GM18511 (cell line): ENCODE measurements around the gene ADRA2C.

Source experiments
- ATAC-seq: cut with Tn5 transposase; IDR thresholded peaks from one replicate; pipeline ENCODE4 v1.9.1; 2021; ENCODE audit warnings: mild to moderate bottlenecking, moderate library complexity; ENCODE audit not compliant: unreplicated experiment

ADRA2C gene

DNA sequence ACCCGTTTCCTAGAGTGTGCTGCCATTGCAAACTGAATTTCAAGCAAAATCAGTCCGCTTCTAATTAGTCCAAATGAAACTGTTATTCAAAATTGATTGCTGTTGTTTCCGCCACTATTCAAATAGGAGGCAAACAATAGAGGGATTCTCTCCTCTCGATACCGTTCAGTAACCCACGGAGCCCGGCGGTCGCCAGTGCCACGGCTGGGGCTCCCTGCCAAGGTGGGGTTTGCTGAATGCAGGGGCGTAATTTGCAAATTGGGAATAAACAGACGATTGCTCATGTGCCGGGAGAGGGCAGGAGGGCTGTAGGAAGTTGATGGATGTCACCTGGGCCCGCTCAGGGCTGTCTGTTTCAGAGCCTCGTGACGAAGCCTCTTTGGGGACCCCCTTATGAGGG lies 8.8 kb downstream of the ADRA2C start:
- ATAC-seq = no peak

DNA sequence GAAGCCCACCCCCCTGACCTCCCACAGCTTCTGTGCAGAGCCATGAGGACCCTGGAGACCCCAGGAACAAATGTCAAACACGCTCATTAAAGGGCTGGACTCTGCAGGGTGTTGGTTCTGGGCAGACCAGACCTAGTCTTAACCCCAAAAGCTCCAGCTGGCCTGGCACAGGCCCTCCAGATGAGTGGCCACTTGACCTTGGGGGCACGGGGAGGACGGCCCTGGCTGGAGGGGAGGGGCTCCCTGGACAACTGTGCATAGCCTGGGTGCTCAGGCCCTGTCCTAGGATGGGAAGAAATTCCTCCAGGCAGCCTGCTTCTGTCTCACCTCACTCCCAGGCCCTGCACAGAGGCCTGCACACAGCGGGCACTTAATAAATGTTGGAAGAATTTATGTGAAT lies 9.4 kb downstream of the ADRA2C start:
- ATAC-seq = no peak

DNA sequence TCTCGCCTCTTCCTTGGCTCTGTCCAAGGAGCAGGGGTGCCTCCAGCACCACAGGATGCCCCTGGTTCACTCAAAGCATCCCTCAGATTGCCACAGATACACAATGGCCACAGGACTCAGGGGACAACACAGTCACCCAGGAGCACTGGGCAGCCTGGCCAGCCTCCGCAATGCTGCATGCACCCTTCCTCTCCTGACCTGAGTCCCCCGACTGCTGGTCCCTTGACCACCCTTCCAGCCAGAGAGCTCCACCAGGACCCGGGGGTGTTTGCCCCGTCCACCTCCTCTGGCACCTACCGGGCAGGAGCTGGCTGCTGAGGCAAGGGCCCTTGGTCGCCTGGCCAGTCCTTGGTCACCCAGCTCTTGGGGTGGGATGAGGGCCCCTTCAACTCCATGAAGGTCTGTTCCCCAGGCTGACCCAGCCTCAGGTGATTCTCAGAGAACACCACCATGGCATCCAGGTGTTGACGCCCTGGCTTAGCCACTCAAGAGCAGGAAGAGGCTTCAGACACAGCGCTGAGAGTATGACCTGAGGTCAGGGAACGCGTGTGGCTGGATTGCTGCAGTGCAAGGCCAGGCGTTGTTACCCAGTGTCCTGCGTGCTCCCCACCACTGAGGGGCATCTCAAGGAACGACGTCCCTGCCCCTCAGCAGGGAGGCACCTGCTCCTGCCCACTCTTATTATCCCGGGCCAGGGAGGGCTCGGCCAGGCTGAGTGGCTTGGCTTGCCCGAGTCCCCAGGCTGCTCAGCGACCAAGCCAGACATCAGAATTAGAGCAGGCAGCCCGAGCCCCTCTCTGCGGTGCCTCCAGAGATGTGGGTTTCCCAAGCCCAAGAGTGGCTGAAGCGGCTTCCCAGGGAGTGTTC lies 10.2 kb downstream of the ADRA2C start:
- no peak for ATAC-seq

DNA sequence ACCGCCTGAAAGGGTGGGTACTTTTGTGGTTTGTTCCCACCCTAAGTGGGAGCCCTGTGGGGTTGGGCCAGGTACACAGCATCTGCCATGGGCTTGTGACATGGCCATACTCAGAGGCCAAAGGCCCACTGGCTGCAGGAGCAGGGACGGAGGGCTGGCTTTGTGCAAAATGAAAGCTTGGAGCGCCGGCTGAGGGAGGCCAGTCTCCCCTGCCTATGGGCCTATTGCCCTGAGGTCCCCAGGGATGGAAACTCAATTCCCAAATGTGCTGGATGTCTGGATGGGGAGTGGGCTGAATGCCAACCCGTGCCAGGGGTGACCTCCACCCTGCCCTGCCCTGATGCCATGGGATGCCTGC lies 10.8 kb downstream of the ADRA2C start:
- no peak for ATAC-seq

DNA sequence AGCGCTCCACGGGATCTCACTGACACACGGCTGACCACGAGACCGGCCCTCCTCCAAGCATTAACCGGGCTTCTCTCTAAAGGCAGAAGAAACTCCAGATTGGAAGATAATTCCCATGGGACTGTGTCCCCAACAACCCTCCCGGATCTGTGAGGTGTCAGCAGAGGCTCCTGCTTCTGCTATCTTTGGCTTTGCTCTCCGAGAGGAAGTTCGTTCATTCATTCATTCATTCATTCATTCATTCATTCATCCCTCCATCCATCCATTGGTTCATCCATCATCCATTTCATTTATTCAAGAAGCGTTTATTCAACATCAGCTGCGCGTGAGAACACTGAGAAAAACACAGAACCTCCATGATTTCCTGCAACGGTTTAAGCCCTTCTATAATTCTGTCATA lies 11.5 kb downstream of the ADRA2C start:
- ATAC-seq = no peak

DNA sequence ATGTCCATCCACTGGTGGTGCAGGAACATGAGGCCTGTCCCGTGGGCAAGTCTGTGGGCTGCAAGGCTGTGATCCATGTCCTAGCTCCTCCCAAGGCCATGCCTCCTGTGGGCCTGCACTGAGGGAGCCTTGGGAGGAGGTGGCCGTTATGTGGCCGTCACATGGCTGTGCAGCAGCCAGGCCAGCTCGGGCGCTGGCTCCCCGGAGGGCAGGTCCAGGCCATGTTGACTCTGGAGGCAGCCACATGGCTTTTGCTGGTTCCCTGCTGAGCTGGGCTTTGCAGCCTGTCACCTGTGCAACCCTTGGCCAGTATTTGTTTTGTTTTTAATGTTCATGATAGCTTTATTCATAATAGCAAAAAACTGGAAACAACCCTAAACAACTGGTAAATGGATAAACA lies 13.3 kb downstream of the ADRA2C start:
- ATAC-seq = no peak

DNA sequence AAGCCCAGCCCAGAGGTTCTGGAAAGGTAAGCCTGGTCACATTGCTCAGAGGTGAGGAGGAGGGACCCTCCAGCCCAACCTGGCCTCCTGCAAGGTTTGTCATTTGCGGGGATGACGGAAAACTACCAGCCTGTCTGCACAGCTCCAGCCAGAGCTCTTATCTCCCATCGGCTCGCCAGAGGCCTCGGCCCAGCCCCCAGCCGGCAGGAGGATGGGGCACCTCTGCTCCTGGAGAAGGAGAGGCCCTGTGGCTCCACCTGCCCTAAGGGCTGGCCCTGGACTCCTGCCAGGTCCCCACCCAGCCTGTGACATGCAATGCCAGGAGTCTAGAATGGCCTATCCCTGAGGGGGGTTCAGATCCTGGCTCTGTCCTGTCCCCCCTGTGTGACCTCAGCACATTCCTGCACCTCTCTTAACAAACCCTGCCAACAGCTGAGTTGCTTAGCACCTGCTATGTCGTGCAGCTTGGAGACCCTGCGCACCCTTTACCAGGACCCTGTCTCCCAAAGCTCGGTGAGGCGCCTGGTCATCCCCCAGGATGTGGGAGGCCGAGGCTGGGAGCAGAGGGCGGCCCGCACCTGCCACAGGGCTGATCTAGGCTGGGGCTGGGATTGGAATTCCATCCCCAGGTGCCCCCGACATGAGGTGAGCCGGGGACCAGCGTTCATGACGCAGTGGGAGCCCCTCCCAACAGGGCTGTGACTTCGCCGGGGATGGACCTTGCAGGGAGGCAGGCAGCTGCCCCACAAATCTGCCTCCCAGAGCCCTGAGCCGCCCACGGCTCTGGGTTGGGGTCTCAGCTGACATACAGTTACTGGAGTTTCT lies 14.4 kb downstream of the ADRA2C start:
- no peak for ATAC-seq

DNA sequence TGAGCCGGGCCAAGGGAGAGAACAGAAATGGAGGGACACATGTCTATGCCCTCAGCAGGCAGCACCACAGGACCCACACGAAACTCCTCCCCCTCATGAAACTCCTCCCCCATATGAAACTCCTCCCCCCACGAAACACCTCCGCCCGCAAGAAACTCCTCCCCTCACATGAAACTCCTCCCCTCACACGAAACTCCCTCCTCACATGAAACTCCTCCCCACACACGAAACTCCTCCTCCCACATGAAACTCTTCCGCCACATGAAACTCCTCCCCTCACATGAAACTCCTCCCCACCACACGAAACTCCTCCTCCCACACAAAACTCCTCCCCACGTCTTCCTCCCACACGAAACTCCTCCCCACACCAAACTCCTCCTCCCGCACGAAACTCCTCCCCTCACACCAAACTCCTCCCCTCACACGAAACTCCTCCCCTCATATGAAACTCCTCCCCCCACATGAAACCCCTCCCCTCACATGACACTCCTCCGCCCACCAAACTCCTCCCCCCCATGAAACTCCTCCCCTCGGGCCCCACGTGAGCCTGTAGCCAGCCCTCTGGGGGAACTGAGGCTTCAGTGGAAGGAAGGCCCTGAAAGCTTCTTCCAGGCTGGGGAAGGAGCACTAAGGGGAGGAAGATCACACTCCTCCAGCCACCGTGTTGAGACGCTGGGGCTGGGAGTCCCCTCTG lies 15.2 kb downstream of the ADRA2C start:
- no peak for ATAC-seq

DNA sequence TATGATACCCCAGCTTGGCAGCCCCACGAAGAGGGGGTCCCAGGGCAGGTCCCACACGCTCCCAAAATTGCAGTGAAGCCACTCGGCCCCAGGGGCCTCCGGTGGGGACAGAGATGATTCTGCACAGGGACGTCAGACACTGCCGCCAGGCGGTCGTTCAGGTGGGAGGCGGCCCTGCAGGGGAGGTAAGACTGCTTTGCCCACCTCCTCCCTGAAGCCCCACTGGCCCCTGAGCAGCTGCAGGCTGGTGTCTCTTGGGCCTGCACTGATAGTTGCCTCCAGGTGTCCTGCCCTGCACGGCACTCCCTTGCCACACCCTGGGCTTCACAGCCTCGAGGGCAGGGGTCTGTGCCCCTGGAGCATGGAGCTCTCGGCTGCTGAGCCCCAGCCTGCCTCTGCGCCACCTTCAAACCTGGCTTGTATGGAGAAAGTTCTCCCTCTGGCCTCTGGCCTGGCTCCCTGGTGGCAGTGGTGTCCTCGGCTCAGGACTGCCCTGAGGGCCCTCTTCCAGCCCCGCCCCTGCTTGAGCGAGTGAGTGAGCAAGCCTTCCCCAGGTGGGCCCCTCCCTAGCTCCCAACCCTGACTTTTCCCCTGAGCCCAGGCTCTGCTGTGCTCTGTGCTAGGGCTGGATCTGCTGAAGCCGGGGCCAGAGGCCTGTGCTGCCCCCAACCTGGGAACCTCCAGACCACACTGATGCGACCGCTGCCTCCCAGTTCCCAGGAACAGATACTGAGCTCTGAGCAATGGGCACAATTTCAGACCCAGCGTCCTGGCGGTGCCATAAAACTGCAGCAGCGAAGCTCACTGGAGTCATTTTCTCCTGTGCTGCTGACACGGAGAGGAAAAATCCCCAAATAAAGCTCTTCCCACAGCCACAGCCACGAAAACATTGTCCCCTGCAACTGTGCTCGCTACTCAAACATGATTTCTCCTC lies 16.1 kb downstream of the ADRA2C start:
- ATAC-seq = no peak

DNA sequence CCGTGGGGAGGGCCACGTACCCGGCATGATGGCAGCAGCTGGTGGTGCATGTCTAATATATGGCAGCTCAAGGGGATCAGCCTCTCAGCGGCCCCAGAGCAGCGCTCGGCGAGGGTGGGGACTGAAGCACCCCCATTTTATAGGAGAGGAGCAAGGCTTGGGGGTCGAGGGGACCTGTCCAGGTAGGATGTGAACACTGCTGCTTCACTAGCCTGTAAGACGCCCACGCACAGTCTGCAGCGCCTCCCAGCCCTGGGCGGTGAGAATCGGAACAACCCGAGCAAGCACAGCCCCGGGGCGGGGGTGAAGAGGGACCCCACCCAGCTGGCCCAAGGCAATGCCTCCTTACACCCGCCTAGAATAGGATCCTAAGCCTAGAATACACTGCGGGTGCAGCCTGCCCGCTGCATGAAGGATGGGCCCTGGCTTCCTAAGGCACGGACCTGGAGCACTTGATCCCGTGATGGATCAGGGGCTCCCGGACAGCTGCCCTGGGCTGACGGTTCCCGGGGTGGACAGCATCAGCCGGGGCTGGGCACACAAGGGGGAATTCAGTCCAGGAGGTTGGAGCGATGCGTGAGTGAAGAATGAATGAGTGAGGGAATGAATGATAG lies 17.6 kb downstream of the ADRA2C start:
- no peak for ATAC-seq

DNA sequence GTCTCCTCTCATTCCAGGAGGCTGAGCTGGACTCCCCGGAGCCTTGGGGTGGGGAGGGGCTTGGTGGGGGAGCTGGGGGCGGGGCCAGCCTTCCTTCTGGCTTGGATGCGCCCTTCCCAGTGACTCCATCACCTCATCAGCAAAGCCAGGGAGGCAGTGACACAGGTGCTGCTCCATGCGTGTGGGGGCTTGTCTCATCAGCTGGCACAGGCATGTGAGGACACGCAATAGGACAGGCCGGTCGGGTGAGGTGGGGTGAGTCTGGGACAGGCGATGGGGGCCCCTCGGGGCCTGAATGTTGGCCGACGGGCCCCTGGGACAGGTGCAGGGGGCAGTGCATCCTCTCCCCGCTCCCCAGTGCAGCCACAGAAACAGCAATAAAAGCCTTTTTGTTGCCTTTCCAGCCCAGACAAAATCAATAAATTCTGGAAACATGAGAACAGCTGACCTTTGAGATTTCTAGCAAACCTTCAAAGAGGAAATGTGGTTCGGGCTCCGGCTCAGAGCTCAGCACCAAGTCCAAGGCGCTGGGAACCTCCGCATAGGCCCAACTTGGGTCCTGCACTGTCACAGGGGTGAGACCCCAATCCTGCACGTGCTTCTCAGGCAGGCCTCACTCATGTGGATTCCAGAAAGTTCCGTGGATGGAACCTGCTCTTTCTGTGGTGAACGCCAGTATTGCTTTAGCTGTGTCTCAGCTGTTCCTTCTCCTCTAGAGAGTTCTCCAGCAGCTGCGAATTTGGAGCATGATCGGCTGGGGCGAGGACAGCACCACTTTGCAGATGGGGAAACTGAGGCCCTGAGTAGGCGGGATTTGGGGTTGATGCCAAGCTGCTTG lies 18.5 kb downstream of the ADRA2C start:
- no peak for ATAC-seq

DNA sequence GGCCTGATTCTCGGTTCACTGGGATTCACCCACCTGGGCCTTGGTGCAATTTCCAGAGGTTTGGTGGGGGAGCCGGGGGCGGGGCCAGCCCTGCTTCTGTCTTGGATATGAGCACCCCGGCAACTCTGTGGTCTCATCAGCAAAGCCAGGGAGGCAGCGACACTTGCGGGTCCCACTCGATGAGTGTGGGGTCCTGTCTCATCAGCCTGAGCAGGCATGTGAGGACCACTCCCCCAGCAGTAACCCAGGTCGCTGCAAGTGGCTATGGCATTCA lies 19.0 kb downstream of the ADRA2C start:
- no peak for ATAC-seq

DNA sequence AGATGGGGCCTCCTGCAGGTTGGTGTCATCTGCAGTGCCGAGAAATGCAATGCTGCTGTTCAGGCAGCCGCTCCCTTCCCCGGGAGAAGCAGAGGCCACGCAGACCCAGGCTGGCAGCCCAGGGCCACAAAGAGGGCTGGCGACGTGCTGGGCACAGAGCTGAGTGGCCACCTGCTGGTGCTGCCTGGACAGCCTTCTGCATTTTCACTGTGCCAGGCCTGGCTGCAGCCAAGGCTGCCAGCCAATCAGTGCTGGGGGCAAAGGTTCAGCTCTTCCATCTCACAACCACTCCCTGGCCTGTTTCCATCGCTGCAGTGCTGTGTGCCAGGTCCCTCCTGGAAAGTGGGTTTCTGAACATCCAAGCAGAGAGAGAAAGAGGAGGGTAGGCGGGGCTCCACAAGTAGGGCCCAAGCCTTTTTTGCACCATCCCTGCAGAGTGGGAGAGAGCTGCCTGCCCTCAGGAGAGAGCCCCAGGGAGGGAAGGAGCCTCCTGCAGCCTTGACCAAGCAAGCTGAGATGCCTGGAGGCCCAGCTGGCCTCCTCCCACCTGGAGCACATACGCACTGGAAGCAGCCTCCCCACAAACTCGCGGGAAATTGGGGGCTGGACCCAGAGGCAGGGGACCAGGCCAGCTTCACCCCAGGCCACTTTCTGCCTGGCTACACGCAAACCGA lies 20.1 kb downstream of the ADRA2C start:
- ATAC-seq = no peak

DNA sequence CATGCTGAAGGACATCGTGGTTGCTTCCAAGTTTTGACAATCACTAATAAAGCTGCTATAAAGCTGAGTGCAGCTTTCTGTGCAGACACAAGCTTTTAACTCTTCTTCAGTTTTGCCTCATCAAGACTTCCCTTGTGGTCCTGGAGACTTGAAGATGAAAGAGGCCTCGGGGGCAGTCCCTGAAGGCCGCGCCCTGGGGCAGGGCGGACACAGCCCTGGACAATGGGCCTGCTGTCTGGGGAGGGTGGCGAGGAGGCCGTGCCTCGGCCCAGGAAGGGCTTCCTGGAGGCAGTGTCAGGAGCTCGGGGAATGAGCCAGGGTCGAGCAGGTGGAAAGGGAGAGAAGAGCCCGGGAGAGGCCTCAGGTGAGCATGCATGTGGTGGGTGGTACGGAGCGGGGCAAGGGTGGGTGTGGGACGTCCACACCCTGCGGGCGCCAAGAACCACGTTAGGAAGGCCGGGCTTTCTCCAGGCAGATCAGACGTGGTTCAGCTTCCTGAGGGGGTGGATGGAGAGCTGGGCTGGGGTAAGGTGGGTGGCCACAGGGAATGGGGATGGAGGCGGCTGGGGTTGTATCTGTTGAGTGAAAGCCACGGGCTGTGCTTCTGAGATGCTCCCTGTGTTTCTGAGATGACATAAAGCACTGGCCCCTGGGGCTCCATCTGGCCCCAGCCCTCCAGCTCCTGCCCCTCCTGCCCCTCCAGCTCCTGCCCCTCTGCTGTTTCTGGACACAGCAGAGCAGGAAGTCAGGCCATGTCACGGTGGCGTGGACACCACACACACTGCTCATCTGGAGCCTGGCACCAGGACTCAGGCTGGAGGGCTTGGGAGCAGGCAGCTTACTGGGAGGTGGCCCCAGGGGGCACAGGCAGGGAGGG lies 21.5 kb downstream of the ADRA2C start:
- ATAC-seq = no peak

DNA sequence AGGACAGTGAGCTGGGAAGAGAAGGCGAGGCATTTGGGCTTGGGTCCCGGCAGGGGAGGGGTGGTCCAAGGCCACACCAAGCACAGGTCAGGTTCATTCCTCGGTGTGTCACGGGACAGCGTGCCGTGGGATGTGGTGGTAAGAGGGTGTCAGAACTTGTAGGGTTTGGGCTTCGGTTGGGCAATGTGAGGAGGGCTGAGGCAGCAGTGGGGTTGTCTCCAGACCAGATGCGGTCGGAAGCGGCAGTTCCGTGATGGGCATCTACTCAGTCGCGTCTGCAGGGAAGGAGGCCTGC lies 22.1 kb downstream of the ADRA2C start:
- ATAC-seq = no peak

DNA sequence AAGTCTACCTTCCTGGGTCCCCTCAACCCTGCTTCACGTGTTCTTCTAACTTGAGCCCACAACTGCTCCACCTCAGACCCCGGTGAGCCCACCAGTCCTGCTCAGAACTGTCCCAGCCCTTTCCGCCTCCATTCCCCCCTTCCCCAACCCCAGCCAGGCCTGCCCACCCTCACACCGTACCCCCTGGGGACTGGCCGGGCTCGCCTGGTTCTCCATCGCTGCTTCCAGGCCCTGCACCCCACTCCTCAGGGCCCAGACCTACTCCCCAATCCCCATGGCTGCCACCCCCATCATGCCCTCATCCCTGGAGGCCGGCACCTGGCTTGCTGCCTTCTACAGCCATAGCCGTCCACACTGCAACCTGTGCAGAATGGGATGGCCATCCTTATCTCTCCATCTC lies 23.4 kb downstream of the ADRA2C start:
- no peak for ATAC-seq

DNA sequence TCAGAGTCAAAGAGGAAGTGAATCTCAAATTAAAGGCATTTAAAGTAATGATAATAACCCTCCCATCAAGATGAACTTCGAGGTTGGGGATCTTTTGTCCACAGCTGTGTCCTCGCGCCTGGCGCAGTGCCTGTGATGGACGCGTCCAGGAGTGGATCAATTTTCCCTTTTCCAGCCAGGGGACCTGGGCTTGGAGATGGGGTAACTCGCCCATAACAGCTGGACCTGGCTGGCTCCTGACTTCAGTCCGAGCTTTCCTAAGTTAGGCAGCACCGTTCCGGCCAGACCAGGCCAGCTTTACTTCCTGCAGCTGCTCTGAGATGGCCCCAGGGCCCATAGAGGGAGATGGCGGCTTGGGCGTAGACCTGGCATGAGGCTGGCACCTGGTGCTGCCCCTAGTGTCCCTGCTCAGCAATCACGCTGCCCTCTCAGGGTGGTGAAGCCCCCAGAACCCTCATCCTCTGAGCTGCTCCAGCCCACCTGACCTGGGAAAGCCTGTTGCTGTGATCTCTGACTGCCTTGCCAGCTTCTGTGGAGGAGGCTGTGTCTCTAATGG lies 23.9 kb downstream of the ADRA2C start:
- no peak for ATAC-seq

DNA sequence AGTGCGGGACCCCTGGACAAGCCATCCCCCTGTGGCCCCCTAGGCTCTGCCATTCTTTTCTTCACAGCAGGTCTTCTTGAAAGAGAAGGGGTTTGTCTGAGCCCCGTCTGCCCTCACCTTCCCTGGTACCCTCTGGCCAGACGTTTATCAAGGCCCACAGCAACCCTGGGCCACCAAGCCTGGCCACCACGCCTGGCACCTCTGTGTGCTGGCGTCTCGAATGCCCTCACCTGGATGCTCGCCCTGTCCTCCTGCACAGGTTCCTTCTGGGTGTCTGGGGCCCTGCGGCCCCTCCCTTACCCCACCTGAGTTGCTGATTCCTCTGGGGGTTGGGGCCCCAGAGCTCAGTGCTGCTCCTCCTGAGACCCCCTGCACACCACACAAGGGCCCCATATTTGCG lies 25.1 kb downstream of the ADRA2C start:
- ATAC-seq = no peak
